Measurements from ENCODE around the gene RAB36.

Gene RAB36

GRCh38 chr22:23157560-23158515 is 12.6 kb downstream of the RAB36 start:
- DNase-seq (ENCODE audit: extremely low read depth, low read depth) = no peak
- TF ChIP-seq CTCF (IDR thresholded peaks at IDR 0.05; ENCODE audit: low read depth, low read length) = no peak

- no peak for DNase-seq (ENCODE audit: extremely low read depth, low read depth)
- TF ChIP-seq CTCF (IDR thresholded peaks at IDR 0.05; ENCODE audit: low read depth, low read length) = no peak
Measured at GRCh38 chr22:23158516-23159290, 13.4 kb downstream of the RAB36 start.

GRCh38 chr22:23159291-23159630 is 14.0 kb downstream of the RAB36 start:
- DNase-seq (ENCODE audit: extremely low read depth, low read depth) = no peak
- TF ChIP-seq CTCF (IDR thresholded peaks at IDR 0.05; ENCODE audit: low read depth, low read length) = no peak

- no peak for DNase-seq (ENCODE audit: extremely low read depth, low read depth)
- no peak for TF ChIP-seq CTCF (IDR thresholded peaks at IDR 0.05; ENCODE audit: low read depth, low read length)
Measured at GRCh38 chr22:23161029-23161428, 15.8 kb downstream of the RAB36 start.

GRCh38 chr22:23161574-23161973 is 16.3 kb downstream of the RAB36 start:
- DNase-seq (ENCODE audit: extremely low read depth, low read depth) = no peak
- TF ChIP-seq CTCF (IDR thresholded peaks at IDR 0.05; ENCODE audit: low read depth, low read length) = no peak

GRCh38 chr22:23163665-23164064 is 18.4 kb downstream of the RAB36 start:
- peak; percentile 57 for DNase-seq (ENCODE audit: extremely low read depth, low read depth)
- TF ChIP-seq CTCF (IDR thresholded peaks at IDR 0.05; ENCODE audit: low read depth, low read length) = no peak

GRCh38 chr22:23164091-23164490 is 18.8 kb downstream of the RAB36 start:
- TF ChIP-seq CTCF (IDR thresholded peaks at IDR 0.05; ENCODE audit: low read depth, low read length) = no peak
- no peak for DNase-seq (ENCODE audit: extremely low read depth, low read depth)
